Esophagus squamous epithelium (tissue), 4 donors: ENCODE data around the gene EVI2B.

Experiments used
- POLR2A ChIP-seq, 4 donors: fragments of 450-650 bp; IDR thresholded peaks; one replicate each; pipeline ENCODE4 v1.6.1; 2017; ENCODE audit warnings: antibody characterized with exemption in 4 of 4, mild to moderate bottlenecking in 4 of 4, moderate library complexity in 3 of 4
- TF ChIP-seq, protein P1 (sequence below), 6 experiments: fragments of 450-650 bp in 4 of 6; fragments of 200-600 bp in 2 of 6; sonication (generic) in 2 of 6; IDR thresholded peaks; one replicate each; pipeline ENCODE4 v1.5.1; 2016 to 2019; ENCODE audit warnings: antibody characterized with exemption in 6 of 6, mild to moderate bottlenecking in 4 of 6, moderate library complexity in 4 of 6

DNA sequence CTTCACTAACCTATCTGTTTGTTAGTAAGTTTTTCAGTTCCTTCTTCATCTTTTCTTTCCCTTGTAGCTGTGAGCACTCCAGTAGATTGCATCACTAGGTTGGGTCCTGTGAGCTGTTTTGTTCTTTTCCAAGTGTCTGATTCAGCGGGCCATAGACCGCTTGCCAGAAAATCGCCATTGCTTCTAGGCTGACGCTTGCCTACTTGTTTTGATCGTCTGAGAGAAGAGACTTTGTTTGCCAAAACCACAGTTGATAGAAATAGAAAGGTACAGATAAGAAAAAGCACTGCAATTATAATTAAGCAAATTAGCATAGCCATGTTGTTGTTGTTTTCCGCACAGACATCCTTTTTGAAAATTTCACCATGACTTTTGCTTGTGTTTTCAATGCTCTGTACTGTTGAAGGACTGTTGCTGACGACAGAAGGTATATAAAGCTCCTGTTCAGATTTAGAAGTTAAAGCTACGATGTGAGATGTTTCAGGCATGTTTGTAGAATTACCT is 4.5 kb upstream of the EVI2B start:
- TF ChIP-seq POLR2A (IDR thresholded peaks at IDR 0.05): peak in 1 of 4 donors; percentile 59
- TF ChIP-seq, protein P1, sequence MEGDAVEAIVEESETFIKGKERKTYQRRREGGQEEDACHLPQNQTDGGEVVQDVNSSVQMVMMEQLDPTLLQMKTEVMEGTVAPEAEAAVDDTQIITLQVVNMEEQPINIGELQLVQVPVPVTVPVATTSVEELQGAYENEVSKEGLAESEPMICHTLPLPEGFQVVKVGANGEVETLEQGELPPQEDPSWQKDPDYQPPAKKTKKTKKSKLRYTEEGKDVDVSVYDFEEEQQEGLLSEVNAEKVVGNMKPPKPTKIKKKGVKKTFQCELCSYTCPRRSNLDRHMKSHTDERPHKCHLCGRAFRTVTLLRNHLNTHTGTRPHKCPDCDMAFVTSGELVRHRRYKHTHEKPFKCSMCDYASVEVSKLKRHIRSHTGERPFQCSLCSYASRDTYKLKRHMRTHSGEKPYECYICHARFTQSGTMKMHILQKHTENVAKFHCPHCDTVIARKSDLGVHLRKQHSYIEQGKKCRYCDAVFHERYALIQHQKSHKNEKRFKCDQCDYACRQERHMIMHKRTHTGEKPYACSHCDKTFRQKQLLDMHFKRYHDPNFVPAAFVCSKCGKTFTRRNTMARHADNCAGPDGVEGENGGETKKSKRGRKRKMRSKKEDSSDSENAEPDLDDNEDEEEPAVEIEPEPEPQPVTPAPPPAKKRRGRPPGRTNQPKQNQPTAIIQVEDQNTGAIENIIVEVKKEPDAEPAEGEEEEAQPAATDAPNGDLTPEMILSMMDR (IDR thresholded peaks at IDR 0.05): no peak
